ENCODE results near the gene ZRANB1.

GRCh38 chr10:124928545-124928944 lies 13.4 kb upstream of the ZRANB1 start:
- TF ChIP-seq POLR2A (IDR thresholded peaks at IDR 0.05; ENCODE audit: low read depth, low read length): no peak
- no peak for TF ChIP-seq POU2F2 (IDR thresholded peaks at IDR 0.05; ENCODE audit: low read depth, low read length)
